ENCODE data around the gene NLK.
"Not testable (repeated sequence)": the region's sequence is repeated elsewhere in the genome, so short reads cannot be mapped to it uniquely, and the experiment has no call there.

The NLK gene

DNA sequence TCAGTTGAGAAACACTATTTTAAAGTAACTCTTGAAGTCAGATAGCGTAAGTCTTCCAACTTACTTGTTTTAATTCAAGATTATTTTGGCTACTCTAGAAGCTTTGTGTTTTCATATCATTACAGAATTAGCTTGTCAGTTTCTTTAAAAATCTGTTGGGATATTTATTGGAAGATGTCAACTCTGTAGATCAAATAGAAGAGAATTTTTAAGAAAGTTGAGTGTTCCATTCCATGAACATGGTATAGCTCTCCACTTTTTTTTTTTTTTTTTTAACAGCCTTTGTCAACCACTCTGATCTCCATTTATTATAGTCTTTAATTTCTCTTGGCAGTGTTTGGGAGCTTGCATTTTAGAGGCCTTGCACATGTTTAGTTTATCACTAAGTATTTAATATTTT lies 28.7 kb downstream of the NLK start:
- H3K4me3 ChIP-seq (ENCODE audit: low read depth, low read length) = no peak overlapping the region
- TF ChIP-seq, protein P1, sequence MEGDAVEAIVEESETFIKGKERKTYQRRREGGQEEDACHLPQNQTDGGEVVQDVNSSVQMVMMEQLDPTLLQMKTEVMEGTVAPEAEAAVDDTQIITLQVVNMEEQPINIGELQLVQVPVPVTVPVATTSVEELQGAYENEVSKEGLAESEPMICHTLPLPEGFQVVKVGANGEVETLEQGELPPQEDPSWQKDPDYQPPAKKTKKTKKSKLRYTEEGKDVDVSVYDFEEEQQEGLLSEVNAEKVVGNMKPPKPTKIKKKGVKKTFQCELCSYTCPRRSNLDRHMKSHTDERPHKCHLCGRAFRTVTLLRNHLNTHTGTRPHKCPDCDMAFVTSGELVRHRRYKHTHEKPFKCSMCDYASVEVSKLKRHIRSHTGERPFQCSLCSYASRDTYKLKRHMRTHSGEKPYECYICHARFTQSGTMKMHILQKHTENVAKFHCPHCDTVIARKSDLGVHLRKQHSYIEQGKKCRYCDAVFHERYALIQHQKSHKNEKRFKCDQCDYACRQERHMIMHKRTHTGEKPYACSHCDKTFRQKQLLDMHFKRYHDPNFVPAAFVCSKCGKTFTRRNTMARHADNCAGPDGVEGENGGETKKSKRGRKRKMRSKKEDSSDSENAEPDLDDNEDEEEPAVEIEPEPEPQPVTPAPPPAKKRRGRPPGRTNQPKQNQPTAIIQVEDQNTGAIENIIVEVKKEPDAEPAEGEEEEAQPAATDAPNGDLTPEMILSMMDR (IDR thresholded peaks at IDR 0.05; ENCODE audit: control insufficient read depth, extremely low read depth, insufficient read depth) = no peak
- DNase-seq (ENCODE audit: low read depth) = no peak

DNA sequence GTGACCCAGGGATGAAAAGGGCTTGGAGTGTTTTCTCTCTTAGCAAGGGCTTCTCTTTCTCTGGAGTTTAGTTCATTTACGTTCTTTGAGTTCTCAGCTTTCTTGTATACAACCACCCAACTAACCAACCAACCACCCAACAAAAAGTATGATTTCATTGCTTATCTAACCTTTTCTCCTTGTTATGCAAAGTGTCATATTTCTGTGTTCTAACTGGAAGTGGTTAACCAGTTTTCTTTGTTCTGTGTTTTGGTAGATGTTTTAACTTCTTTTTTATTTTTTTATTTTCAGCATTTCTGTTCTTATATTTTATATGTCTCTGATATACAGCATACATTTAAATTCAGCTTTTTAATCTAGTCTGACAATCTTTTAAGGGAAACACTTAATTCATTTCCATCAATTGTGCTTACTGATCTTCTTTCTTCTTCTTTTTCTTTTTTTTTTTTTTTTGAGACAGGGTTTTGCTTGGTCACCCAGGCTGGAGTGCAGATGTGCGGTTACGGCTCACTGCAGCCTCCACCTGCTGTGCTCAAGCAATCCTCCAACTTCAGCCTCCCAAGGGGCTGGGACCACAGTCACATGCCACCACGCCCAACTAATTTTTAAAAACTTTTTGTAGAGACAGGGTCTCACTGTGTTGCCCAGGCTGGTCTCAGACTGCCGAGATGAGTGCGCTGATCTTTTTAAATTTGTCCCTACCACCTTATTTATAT lies 29.6 kb downstream of the NLK start:
- H3K4me3 ChIP-seq (ENCODE audit: low read depth, low read length) = no peak overlapping the region
- TF ChIP-seq, protein P1 (IDR thresholded peaks at IDR 0.05; ENCODE audit: control insufficient read depth, extremely low read depth, insufficient read depth) = no peak
- no peak for DNase-seq (ENCODE audit: low read depth)

DNA sequence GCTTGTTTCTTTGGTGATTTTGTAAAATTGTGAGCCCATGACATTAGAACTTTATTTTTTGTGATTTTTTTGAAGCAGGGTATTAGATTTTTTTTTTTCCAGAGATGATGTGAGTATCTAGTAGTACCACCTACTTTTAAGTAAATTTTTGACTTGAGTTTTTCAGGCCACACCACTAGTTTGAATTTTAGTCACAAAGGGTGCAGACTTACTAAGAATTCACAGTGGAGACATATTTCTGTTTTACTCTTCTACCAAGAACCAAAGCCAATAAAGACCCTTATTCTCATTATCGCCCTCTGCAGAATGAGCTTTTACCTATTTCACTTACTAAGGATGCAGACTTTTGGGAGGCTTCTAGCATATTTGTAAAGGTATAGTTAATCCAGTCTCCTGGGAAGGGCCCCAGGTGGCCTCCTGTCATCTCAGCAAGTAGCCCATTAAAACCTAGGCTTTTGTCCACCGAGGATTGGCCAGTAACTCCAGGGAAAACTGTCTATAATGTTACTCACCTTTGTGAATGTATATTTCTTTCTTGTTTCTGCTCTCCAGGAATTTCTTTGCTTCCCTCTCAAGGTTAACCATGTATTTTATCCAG lies 30.6 kb downstream of the NLK start:
- H3K4me3 ChIP-seq (ENCODE audit: low read depth, low read length) = no peak overlapping the region
- no peak for DNase-seq (ENCODE audit: low read depth)
- TF ChIP-seq, protein P1 (IDR thresholded peaks at IDR 0.05; ENCODE audit: control insufficient read depth, extremely low read depth, insufficient read depth) = no peak

DNA sequence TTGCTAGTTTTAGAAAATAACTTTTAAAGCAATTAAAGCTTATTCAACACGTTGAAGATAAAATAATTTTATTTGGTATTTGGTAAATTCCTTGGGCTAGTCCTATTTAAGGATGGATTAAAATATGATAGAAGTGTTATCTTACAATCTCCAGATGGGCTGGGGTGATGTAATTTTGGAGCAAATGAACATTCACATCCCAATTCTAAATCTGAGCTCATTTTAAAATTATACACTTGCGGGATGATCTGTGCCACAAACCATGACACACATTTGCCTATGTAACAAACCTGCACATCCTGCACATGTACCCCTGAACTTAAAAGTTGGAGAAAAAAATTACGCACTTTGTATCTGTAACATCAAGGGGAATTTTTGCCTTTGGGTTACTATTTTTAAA lies 31.5 kb downstream of the NLK start:
- TF ChIP-seq, protein P1 (IDR thresholded peaks at IDR 0.05; ENCODE audit: control insufficient read depth, extremely low read depth, insufficient read depth) = no peak
- no peak for DNase-seq (ENCODE audit: low read depth)
- H3K4me3 ChIP-seq (ENCODE audit: low read depth, low read length) = no peak overlapping the region

DNA sequence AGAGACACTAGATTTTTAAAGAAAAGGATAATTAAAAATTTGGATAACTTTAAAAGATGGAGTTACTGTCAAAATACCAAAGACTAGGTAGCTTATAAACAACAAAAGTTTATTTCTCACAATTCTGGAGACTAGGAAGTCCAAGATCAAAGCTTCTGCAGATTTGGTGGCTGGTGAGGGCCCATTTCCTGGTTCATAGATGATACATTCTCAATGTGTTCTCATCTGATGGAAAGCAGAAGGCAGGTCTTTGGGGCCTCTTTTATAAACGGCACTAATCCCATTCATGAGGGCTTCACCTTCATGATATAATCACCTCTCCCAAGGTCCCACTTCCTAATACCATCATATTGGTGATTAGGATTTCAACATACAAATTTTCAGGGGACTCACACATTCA lies 33.7 kb downstream of the NLK start:
- TF ChIP-seq, protein P1 (IDR thresholded peaks at IDR 0.05; ENCODE audit: control insufficient read depth, extremely low read depth, insufficient read depth) = no peak
- no peak overlapping the region for H3K4me3 ChIP-seq (ENCODE audit: low read depth, low read length)

DNA sequence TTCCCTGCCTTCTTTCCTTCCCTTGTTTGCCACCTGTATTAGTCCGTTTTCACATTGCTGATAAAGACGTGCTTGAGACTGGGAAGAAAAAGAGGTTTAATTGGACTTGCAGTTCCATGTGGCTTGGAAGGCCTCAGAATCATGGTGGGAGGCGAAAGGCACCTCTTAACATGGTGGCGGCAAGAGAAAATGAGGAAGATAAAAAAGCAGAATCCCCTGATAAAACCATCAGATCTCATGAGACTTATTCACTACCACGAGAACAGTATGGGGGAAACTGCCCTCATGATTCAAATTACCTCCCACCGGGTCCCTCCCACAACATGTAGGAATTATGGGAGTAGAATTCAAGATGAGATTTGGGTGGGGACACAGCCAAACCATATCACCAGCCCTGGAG lies 34.7 kb downstream of the NLK start:
- H3K4me3 ChIP-seq (ENCODE audit: low read depth, low read length); DNase-seq (ENCODE audit: low read depth): not testable (repeated sequence)

More for the DNA sequence above, 33.7 kb downstream of the NLK start:
- no peak for DNase-seq (ENCODE audit: low read depth)

DNA sequence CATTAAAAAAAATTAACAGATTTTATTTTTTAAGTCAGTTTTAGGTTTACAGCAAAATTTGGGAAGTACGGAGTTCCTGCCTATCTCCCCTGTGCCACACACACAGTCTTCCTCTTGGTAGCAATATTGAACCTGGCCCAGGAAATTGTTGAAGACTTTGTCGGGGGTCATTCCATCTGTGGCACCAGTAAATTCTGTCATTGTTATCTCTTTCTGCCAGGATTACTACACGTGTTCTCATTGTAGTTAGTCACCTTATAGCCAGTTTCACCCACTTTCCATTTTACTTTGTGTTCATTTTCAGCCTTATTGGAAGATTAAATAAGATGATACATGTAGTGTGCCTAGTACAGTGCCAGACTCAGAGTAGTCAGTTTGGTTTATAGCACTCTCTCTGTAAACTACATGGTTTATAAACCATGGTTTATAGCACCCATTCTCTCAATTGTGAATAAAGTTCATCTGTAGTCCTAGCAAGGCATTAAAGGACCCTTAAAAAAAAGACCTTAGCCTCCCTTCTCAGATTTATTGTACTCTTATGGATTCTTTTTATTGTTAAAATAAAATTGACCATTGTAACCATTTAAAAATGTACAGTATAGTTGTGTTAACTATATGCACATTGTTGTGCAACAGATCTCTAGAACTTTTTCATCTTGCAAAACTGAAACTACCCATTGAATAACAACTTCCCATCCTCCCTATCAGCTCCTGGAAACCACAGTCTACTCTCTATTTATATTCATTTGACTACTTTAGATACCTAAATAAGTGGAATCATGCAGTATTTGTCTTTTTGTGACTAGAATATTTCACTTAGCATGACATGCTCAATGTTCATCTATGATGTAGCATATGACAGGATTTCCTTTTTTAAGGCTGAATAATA lies 36.1 kb downstream of the NLK start:
- DNase-seq (ENCODE audit: low read depth) = no peak
- no peak overlapping the region for H3K4me3 ChIP-seq (ENCODE audit: low read depth, low read length)
- TF ChIP-seq, protein P1 (IDR thresholded peaks at IDR 0.05; ENCODE audit: control insufficient read depth, extremely low read depth, insufficient read depth) = no peak

Measured in LNCaP clone FGC (cell line).